Activated T-helper 2 cell treated with anti-CD3 and anti-CD28 coated beads, Interferon-gamma antibody, Interleukin-2, Interleukin-4, amounts not matched to agents 10 μg/mL and 5 μg/mL and 100 μg/mL, durations not matched to agents 14 hours and 24 hours and 36 hours (primary cell): ENCODE results near the gene ICAM5. TPM values are rescaled to one million over a fixed set of nuclear protein-coding genes. Genes with fewer than 3 reads are reported as not detected.

Experiments used
- DNase-seq: peaks from one replicate; pipeline ENCODE4 v3.0.0; 2021; ENCODE audit warnings: low spot score
- H3K27ac Mint-ChIP-seq: one replicate; pipeline ENCODE4 v1.8.0; 2021; ENCODE audit warnings: mixed read lengths
- H3K27me3 Mint-ChIP-seq: one replicate; pipeline ENCODE4 v1.8.0; 2021; ENCODE audit warnings: low read depth, mixed read lengths
- H3K36me3 Mint-ChIP-seq: one replicate; pipeline ENCODE4 v1.8.0; 2021; ENCODE audit warnings: low read depth, mixed read lengths
- H3K4me1 Mint-ChIP-seq: one replicate; pipeline ENCODE4 v1.8.0; 2021; ENCODE audit warnings: low read depth, mixed read lengths
- H3K4me3 Mint-ChIP-seq: one replicate; pipeline ENCODE4 v1.8.0; 2021; ENCODE audit warnings: low read depth, mild to moderate bottlenecking, moderate library complexity, mixed read lengths
- H3K9me3 Mint-ChIP-seq: one replicate; pipeline ENCODE4 v1.8.0; 2021; ENCODE audit warnings: mixed read lengths
- intact Hi-C: fragments of 100-400 bp; cut with micrococcal nuclease; formaldehyde crosslinking; loops from one replicate; pipeline ENCODE4 v1.15.1; 2023
- total RNA-seq: library from RNA; stranded (reverse); gene quantifications from 2 replicates; pipeline ENCODE4 v1.2.3, GENCODE V29; 2022

ICAM5 gene
- total RNA-seq, 1 donor from 2014 or later, result 3.5 TPM

- Mint-ChIP-seq H3K36me3 (peaks cover 30% of the 10 kb centered on the region), H3K4me1 (peaks cover 71% of the 10 kb centered on the region), H3K4me3 (peak overlapping the region; percentile 79), H3K27ac (peak overlapping the region; percentile 42), H3K9me3 (no peaks in the 10 kb centered on the region), H3K27me3 (peaks cover 44% of the 10 kb centered on the region)
- intact Hi-C loops, result loop anchor here (5.0 kb wide), 2 partner anchors 43 to 228 kb away; partner anchors contain the start of genes RAVER1 and S1PR5
- peak; percentile 73 for DNase-seq
These were observed 451 bp upstream of the ICAM5 start for GRCh38 chr19:10289167-10289835.

- Mint-ChIP-seq H3K27ac (peak overlapping the region; percentile 68), H3K9me3 (no peaks in the 10 kb centered on the region), H3K4me3 (peak overlapping the region; percentile 79), H3K4me1 (peaks cover 65% of the 10 kb centered on the region), H3K27me3 (peaks cover 52% of the 10 kb centered on the region), H3K36me3 (peaks cover 18% of the 10 kb centered on the region)
- DNase-seq, result no peak
- intact Hi-C loops, result loop anchor here (10.0 kb wide), 1 partner anchor 364 kb away; the partner anchor contains the start of gene ILF3
These were observed 664 bp downstream of the ICAM5 start for GRCh38 chr19:10290357-10290875.

- Mint-ChIP-seq H3K36me3 (peaks cover 16% of the 10 kb centered on the region), H3K27me3 (peaks cover 57% of the 10 kb centered on the region), H3K9me3 (no peaks in the 10 kb centered on the region), H3K4me1 (peaks cover 65% of the 10 kb centered on the region), H3K27ac (no peak overlapping the region), H3K4me3 (peak overlapping the region; percentile 79)
- peak; percentile 49 for DNase-seq
- intact Hi-C loops, result loop anchor here (10.0 kb wide), 1 partner anchor 364 kb away; the partner anchor contains the start of gene ILF3
These were observed 1.3 kb downstream of the ICAM5 start for GRCh38 chr19:10290876-10291553.

- no peaks in the 10 kb centered on the region for H3K9me3 Mint-ChIP-seq
- intact Hi-C loops, result loop anchor here (10.0 kb wide), 1 partner anchor 363 kb away; the partner anchor contains the start of gene ILF3
These were observed 1.9 kb downstream of the ICAM5 start for GRCh38 chr19:10291554-10292205.

GRCh38 chr19:10292206-10292788 lies 2.5 kb downstream of the ICAM5 start:
- no peaks in the 10 kb centered on the region for H3K9me3 Mint-ChIP-seq
- DNase-seq, result peak; percentile 72
- peaks cover 9% of the 10 kb centered on the region for H3K36me3 Mint-ChIP-seq
- H3K4me1 Mint-ChIP-seq, result peaks cover 53% of the 10 kb centered on the region
- H3K27me3 Mint-ChIP-seq, result peaks cover 60% of the 10 kb centered on the region
- H3K4me3 Mint-ChIP-seq, result peak overlapping the region; percentile 79
- H3K27ac Mint-ChIP-seq, result no peak overlapping the region
- intact Hi-C loops, result loop anchor here (10.0 kb wide), 1 partner anchor 363 kb away; the partner anchor contains the start of gene ILF3

More at GRCh38 chr19:10291554-10292205, 1.9 kb downstream of the ICAM5 start:
- DNase-seq, result no peak
- Mint-ChIP-seq H3K36me3 (peaks cover 9% of the 10 kb centered on the region), H3K27ac (no peak overlapping the region), H3K4me1 (peaks cover 58% of the 10 kb centered on the region), H3K27me3 (peaks cover 58% of the 10 kb centered on the region), H3K4me3 (peak overlapping the region; percentile 79)

GRCh38 chr19:10292789-10293636 lies 3.3 kb downstream of the ICAM5 start:
- Mint-ChIP-seq H3K4me1 (peaks cover 49% of the 10 kb centered on the region), H3K27me3 (peaks cover 58% of the 10 kb centered on the region), H3K9me3 (no peaks in the 10 kb centered on the region), H3K4me3 (peak overlapping the region; percentile 79), H3K27ac (no peak overlapping the region), H3K36me3 (peaks cover 9% of the 10 kb centered on the region)
- intact Hi-C loops, result loop anchor here (10.0 kb wide), 1 partner anchor 362 kb away; the partner anchor contains the start of gene ILF3
- DNase-seq, result no peak

- peaks cover 9% of the 10 kb centered on the region for H3K36me3 Mint-ChIP-seq
- no peak overlapping the region for H3K27ac Mint-ChIP-seq
- H3K4me3 Mint-ChIP-seq, result peak overlapping the region; percentile 37
These were observed 4.0 kb downstream of the ICAM5 start for GRCh38 chr19:10293637-10294367.

GRCh38 chr19:10294368-10294697 lies 4.6 kb downstream of the ICAM5 start:
- Mint-ChIP-seq H3K27ac (no peak overlapping the region), H3K4me3 (peak overlapping the region; percentile 2), H3K36me3 (peaks cover 9% of the 10 kb centered on the region), H3K4me1 (peaks cover 41% of the 10 kb centered on the region), H3K27me3 (peaks cover 53% of the 10 kb centered on the region), H3K9me3 (no peaks in the 10 kb centered on the region)
- no peak for DNase-seq
- intact Hi-C loops, result loop anchor here (10.0 kb wide), 1 partner anchor 360 kb away; the partner anchor contains the start of gene ILF3

More at GRCh38 chr19:10293637-10294367, 4.0 kb downstream of the ICAM5 start:
- DNase-seq, result no peak
- peaks cover 54% of the 10 kb centered on the region for H3K27me3 Mint-ChIP-seq
- intact Hi-C loops, result loop anchor here (10.0 kb wide), 1 partner anchor 361 kb away; the partner anchor contains the start of gene ILF3
- H3K4me1 Mint-ChIP-seq, result peaks cover 44% of the 10 kb centered on the region
- H3K9me3 Mint-ChIP-seq, result no peaks in the 10 kb centered on the region

GRCh38 chr19:10295305-10295846 lies 5.6 kb downstream of the ICAM5 start:
- Mint-ChIP-seq H3K36me3 (peaks cover 9% of the 10 kb centered on the region), H3K27me3 (peaks cover 51% of the 10 kb centered on the region), H3K4me1 (peaks cover 35% of the 10 kb centered on the region), H3K4me3 (peak overlapping the region; percentile 69), H3K9me3 (no peaks in the 10 kb centered on the region), H3K27ac (no peak overlapping the region)
- DNase-seq, result peak; percentile 64
- intact Hi-C loops, result loop anchor here (1.0 to 10.0 kb wide), 2 partner anchors 8 to 359 kb away; partner anchors contain the start of gene ILF3

- H3K9me3 Mint-ChIP-seq, result no peaks in the 10 kb centered on the region
- peaks cover 9% of the 10 kb centered on the region for H3K36me3 Mint-ChIP-seq
- H3K4me1 Mint-ChIP-seq, result peaks cover 29% of the 10 kb centered on the region
- DNase-seq, result no peak
- peak overlapping the region; percentile 69 for H3K4me3 Mint-ChIP-seq
- H3K27me3 Mint-ChIP-seq, result peaks cover 46% of the 10 kb centered on the region
- intact Hi-C loops, result loop anchor here (1.0 to 10.0 kb wide), 2 partner anchors 9 to 359 kb away; partner anchors contain the start of gene ILF3
- no peak overlapping the region for H3K27ac Mint-ChIP-seq
These were observed 6.3 kb downstream of the ICAM5 start for GRCh38 chr19:10295847-10296591.
